KMS-11 (cell line): ENCODE results near the gene SLC10A7.

Source experiments
- H2AFZ ChIP-seq: fragments of 200-600 bp; sonication (generic); 2 replicates; pipeline ENCODE4 v1.6.1; 2016; ENCODE audit warnings: antibody characterized with exemption, mixed run types, low read depth
- H3K27ac ChIP-seq: fragments of 200-600 bp; sonication (generic); 2 replicates; pipeline ENCODE4 v1.6.1; 2016; ENCODE audit warnings: mild to moderate bottlenecking, mixed run types
- H3K27me3 ChIP-seq: fragments of 200-600 bp; sonication (generic); 2 replicates; pipeline ENCODE4 v1.6.1; 2017; ENCODE audit warnings: mild to moderate bottlenecking, low read depth, mixed run types, moderate library complexity; ENCODE audit not compliant: insufficient read depth
- H3K36me3 ChIP-seq: fragments of 200-600 bp; sonication (generic); 2 replicates; pipeline ENCODE4 v1.6.1; 2017; ENCODE audit warnings: mild to moderate bottlenecking, mixed run types; ENCODE audit not compliant: insufficient read depth
- H3K4me1 ChIP-seq: fragments of 200-600 bp; sonication (generic); 2 replicates; pipeline ENCODE4 v1.6.1; 2016; ENCODE audit warnings: mild to moderate bottlenecking, low read depth, mixed run types; ENCODE audit not compliant: poor library complexity, severe bottlenecking
- H3K4me2 ChIP-seq: fragments of 200-600 bp; sonication (generic); 2 replicates; pipeline ENCODE4 v1.7.0; 2016; ENCODE audit warnings: mild to moderate bottlenecking, mixed run types
- H3K4me3 ChIP-seq: fragments of 200-600 bp; sonication (generic); IDR thresholded peaks from 2 replicates; pipeline ENCODE4 v1.6.1; 2017; ENCODE audit warnings: low read depth, low read length, mixed read lengths; ENCODE audit not compliant: insufficient read depth
- H3K79me2 ChIP-seq: fragments of 200-600 bp; sonication (generic); 2 replicates; pipeline ENCODE4 v1.6.1; 2016; ENCODE audit warnings: low read depth, mixed run types; ENCODE audit not compliant: insufficient read depth
- H3K9ac ChIP-seq: fragments of 200-600 bp; sonication (generic); 2 replicates; pipeline ENCODE4 v1.6.1; 2016; ENCODE audit warnings: mild to moderate bottlenecking, mixed run types
- H4K20me1 ChIP-seq: fragments of 200-600 bp; sonication (generic); 2 replicates; pipeline ENCODE4 v1.6.1; 2016; ENCODE audit warnings: mild to moderate bottlenecking, mixed run types; ENCODE audit not compliant: insufficient read depth
- CTCF ChIP-seq: fragments of 200-600 bp; sonication (generic); conservative IDR thresholded peaks from 2 replicates; pipeline ENCODE4 v1.6.1; 2017; ENCODE audit warnings: low read depth, mild to moderate bottlenecking, antibody characterized with exemption, low read length, moderate library complexity, mixed read lengths

Gene SLC10A7

DNA sequence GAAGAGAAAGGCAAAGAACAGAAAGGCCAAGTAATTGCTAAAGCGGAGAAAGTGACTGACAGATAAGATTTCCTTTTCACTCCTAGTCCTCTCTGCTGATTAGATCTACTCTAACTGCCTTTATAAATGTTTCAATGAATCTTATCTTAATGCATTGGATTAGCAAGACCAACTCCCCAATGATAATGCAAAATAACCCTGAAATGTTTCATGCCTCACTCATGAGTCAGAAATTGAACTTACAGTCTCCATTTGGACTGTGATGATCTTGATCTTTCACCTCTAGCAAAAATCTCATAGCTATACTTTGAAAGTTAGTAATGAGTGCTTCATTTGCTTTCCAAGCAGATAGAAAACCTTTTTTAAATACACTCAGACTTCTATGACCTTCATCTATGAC is 26.5 kb downstream of the SLC10A7 start:
- no peaks in the 10 kb centered on the region for H4K20me1 ChIP-seq
- H3K9ac ChIP-seq = no peak overlapping the region
- H3K27me3 ChIP-seq = no peaks in the 10 kb centered on the region
- TF ChIP-seq CTCF = no peak
- H2AFZ ChIP-seq = no peak overlapping the region
- no peaks in the 10 kb centered on the region for H3K79me2 ChIP-seq
- no peak overlapping the region for H3K4me2 ChIP-seq
- H3K4me3 ChIP-seq = no peak overlapping the region
- H3K4me1 ChIP-seq = no peaks in the 10 kb centered on the region
- H3K27ac ChIP-seq = no peak overlapping the region
- no peaks in the 10 kb centered on the region for H3K36me3 ChIP-seq

DNA sequence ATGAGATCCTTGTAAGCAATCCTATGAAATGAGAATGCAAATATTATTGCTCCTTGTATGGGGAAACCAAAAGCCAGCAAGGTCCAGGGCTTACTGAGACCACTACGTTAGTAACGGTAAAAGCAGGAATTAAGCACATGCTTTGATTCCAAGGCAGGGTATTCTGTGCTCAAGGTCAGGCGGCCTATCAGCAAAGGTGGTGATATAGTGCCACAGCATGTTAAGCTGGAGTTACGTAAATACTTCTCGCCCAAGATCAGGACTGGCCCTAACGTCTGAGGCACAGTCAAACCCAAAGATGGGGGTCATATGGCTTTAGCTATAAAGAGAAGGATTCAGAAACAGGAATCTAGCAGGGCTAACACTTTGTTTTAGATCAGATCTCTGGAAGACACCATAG is 27.6 kb downstream of the SLC10A7 start:
- Histone ChIP-seq H3K4me3 (no peak overlapping the region), H4K20me1 (no peaks in the 10 kb centered on the region), H3K4me1 (no peaks in the 10 kb centered on the region), H2AFZ (no peak overlapping the region), H3K9ac (no peak overlapping the region), H3K79me2 (no peaks in the 10 kb centered on the region), H3K27ac (no peak overlapping the region), H3K4me2 (no peak overlapping the region), H3K27me3 (no peaks in the 10 kb centered on the region), H3K36me3 (no peaks in the 10 kb centered on the region)
- no peak for TF ChIP-seq CTCF

GRCh38 chr4:146490106-146490505 is 31.6 kb downstream of the SLC10A7 start:
- Histone ChIP-seq H3K79me2 (no peaks in the 10 kb centered on the region), H4K20me1 (no peaks in the 10 kb centered on the region), H3K4me1 (no peaks in the 10 kb centered on the region), H3K36me3 (no peaks in the 10 kb centered on the region), H3K4me3 (no peak overlapping the region), H2AFZ (no peak overlapping the region), H3K4me2 (no peak overlapping the region), H3K9ac (no peak overlapping the region), H3K27ac (no peak overlapping the region), H3K27me3 (no peaks in the 10 kb centered on the region)
- no peak for TF ChIP-seq CTCF

GRCh38 chr4:146488495-146489174 is 33.1 kb downstream of the SLC10A7 start:
- H3K27me3 ChIP-seq = no peaks in the 10 kb centered on the region
- H3K27ac ChIP-seq = no peak overlapping the region

More at GRCh38 chr4:146488495-146489174, 33.1 kb downstream of the SLC10A7 start:
- no peak overlapping the region for H2AFZ ChIP-seq
- no peaks in the 10 kb centered on the region for H3K79me2 ChIP-seq
- H3K4me2 ChIP-seq = no peak overlapping the region
- H3K4me1 ChIP-seq = no peaks in the 10 kb centered on the region
- no peaks in the 10 kb centered on the region for H4K20me1 ChIP-seq
- no peak for TF ChIP-seq CTCF
- no peaks in the 10 kb centered on the region for H3K36me3 ChIP-seq
- no peak overlapping the region for H3K4me3 ChIP-seq
- H3K9ac ChIP-seq = no peak overlapping the region
